Stimulated activated CD8-positive, alpha-beta memory T cell treated with anti-CD3 and anti-CD28 coated beads, Interleukin-4, amount 100 ng/mL, for 4 hours (primary cell): ENCODE data around the gene MFNG.
"Not testable (repeated sequence)": the region's sequence is repeated elsewhere in the genome, so short reads cannot be mapped to it uniquely, and the experiment has no call there.

Experiments used
- DNase-seq, 2 donors: peaks; one replicate each; pipeline ENCODE4 v3.0.0-alpha.2; 2020; ENCODE audit warnings: low read depth in 2 of 2, low spot score in 1 of 2

The MFNG gene

DNA sequence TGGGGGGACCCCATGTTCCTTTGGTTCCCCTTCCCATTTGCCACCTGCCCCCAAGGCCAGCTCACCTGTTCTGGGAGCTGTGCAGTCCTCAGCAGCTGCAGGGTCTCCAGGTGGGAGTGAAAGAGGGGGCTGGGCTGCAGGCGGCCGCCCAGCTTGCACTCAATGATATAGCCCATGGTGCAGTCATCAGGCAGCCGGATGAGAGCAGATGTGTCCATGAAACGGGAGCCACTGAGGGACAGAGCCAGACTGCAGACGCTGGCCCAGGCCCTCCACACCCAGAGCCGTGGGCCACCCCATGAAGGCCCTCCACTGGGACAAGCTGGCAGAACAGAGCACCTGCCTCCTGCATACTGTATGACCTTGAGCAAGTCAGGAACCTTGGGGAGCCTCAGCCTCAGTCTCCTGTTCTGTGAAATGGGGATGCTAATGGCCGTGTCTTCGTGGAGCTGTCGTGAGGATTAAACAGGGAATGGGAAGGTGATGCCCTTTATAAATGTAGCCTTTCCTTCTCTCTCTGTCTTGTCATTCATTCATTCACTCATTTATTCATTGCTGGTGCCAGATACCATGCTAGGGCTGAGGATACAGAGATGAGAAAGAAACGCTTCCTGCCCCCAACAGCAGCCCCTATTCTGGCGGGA, 11.6 kb downstream of the MFNG start:
- no peak for DNase-seq

DNA sequence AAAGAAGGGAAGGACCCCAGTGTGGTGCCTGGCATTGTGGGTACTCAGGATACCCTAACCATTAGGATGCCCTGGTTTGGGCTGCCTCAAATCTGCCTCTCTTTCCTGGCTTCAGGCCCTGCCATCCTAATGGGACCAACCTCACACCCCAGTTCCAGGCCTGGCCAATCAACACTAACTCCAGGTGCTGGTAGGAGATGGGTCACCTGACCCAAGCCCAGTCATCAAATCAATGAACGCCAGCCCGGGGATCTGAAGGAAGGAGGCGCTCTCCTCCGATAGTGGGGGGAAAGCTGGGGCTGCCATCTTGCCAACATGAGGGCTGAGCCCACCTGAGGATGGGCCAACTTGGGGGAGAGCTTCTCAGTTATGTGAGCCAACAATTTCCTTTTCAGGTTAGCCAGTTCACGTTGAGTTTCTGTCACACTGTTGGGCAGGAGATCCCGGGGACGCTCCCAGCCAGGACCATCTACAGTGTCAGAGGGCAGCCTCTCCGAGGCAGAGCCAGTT, 12.7 kb downstream of the MFNG start:
- no peak for DNase-seq

DNA sequence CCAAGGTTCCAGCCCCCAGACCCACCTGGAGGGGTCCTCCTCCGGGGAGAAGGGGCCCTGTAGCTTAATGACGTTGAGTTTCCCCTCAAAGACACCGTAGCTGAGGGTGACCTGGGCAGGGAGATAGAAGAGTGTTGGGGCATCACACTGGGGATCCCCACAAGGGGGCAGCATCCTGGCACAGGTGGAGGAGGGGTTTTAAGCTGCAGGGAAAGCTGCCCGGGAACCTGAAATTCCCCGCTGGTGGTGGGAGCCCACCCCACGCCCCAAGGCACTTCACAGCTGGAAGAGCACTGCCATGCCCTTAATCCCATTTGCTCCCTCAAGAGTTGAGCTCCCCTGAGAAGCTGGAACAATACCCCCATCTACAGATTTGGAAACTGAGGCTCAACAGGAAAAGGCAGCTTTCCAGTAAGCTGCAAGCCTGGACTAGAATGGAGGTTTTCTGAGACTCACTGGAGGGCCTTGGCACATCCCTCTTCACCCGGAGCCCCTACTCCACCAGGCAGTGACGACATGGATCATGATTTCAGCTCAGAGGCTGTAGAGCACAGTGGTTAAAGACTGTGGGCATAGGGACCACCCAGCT, 13.7 kb downstream of the MFNG start:
- peak in 1 of 2 donors; percentile 18 for DNase-seq

DNA sequence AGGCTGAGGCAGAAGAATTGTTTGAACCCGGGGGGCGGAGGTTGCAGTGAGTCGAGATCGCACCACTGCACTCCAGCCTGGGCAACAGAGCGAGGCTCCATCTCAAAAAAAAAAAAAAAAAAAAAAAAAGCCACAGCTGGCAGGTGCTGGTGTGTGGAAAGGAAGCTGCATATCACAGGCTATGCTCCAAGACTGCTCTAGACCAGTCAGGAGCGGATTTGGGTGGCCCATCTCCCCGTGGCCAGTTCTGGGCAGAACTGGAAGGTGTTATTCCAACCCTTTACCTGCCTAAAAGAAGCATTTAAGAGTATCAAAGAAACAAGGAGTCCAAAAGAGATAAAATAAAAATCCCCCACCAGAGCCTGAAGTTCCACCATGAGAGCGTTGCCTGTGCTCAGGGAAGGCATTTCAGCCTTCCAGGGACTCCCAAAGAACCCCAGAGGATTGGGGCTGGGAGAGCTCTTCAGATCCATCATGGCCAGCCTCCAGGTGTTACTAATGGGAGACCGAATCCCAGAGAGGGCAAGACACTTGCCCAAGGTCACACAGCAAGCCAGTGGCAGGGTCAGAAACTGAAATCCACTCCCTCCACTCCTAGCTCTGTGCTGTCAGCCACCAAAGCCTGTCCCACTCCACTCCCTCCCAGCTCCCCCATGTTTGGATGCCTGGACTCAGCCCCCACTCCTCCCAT, 14.3 kb downstream of the MFNG start:
- no peak for DNase-seq

DNA sequence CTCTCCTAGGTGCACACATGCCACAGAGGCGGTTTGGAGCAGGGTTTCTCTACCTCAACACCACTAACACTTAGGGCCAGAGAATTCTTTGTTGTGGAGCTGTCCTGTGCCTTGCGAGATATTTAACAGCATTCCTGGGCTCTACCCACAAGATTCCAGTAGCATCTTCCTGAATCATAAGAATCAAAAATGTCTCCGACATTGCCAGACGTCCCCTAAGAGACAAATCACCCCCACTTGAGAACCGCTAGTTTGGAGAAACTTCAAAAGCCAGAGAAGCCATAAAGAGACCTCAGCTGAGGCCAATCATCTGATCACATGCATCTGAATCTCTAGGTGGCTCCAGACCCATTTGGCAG, 16.1 kb downstream of the MFNG start:
- DNase-seq, result no peak

DNA sequence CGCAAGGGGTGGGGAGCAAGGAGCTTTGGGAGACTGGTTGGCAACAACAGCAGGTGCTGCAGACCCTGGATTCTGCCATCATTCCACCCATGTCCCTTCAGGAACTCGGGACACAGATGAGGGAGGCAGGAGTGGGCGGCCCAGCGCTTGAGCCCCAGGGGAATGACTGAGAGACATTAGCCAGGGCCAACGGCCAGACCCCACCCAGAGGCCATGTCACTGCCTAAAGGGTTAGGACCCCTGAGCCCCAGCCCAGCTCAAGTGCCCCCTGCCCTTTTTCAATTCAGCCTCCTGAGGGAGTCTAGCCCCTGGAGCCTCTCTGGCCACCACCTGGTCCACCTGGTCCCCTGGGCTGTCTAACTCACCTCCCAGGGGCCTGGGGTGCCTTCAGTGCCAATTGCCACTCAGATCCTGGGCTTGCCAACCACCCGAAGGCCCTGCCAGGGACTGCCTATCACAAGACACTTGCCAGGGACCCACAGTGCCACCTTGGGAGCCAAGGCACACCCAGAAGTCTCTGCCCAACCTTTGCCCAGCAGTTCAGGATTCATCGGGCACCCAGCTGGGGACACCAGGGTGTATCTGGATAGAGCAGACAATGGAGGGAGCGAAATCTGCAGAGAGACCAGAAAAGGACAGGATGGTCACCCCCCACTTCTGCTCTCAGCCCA, 16.6 kb downstream of the MFNG start:
- DNase-seq, result no peak

DNA sequence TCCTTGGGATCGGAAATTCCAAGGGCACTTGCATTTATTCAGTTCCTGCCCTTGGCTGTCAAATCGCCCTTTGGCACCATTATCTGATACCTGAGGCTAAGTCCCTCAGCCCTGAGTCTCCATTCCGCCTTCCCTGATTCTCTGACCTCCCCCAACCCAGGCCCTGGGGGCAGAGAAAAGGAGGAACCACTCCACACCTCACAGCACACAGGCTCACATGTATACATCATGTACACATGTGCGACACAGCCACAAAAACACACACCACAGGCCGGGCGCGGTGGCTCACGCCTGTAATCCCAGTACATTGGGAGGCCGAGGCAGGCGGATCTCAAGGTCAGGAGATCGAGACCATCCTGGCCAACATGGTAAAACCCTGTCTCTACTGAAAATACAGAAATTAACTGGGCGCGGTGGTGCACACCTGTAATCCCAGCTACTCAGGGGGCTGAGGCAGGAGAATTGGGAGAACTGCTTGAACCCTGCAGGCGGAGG, 17.9 kb downstream of the MFNG start:
- not testable (repeated sequence) for DNase-seq

DNA sequence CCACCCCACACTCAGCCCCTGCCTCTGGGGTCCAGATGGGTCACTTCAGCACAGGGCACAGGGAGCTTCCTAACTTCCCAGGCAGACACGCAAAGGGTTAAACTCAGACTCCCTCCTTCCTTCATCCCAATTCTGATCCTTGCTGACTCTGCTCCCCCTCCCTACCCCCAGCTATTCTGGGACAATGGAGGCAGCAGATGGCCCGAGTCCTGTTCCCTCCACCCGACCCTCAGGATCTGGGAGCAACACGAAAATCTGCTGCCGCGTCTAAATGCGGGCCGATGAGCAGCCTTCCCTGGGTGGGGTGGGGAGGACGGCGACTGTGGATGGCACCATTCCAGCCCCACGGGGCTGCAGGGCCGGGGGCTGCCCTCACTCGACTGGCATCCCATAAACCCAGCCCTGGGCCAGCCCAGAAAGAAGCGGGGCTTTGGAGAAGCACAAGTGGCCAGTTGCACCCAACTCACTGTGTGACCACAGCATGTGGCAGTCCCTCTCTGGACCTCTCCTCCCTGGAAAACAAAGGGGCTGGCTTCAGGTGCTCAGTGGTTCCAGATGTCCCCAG, 18.7 kb downstream of the MFNG start:
- DNase-seq, result no peak

DNA sequence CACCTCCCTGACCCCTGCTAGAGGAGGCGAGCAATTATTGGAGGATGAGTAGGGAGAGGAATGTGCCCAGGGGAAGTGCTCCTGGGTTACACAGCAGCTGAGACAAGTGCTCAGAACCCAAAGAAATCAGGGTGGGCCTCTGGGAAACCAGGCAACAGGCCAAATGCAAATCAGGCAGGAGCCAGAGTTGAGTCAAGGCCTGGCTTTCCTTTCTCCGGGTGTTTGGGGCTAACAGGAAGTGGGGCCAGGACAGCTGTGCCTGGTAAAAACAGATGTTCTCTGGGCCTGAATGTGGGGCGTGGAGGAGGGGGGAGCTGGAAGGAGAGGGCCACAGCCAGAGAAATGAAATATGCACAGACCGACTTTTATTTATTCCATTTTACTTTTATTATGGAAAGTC, 22.0 kb downstream of the MFNG start:
- DNase-seq, result no peak

DNA sequence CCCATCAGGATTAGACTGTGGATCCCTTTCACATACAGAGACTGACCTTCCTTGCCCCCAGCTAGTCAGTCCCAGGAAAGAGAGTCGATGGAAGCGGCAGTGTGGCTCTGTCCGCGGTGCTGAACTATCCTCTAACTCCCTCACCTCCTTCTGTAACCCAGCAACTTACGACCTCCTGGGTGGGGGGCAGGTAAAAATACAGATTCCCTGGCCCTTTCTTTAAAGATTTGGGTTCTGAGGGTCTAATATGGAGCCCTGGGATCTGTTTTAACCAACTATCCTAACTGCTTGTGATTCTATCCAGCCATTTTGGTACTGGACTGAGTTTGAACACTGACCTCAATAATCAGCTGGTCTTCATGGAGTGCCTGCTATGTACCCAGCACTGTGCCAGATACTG, 23.2 kb downstream of the MFNG start:
- no peak for DNase-seq

DNA sequence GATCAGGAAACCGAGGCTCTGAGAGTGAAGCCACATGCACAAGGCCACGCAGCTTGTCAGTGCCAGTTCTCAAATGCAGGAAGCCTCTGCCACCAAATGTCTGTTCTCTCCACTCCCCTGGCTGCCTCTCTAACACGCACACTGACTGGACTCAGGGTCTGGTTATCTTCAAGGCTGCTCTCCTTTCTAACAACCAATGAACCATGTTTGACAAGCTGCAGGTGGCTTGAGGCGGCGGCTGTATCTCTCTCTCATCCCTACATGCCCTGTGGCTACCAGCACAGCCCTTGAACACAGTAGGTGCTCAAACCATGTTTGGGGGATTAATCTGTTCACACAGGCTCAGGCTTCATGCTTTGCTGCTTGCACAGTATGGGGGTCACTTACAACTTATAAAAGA, 23.7 kb downstream of the MFNG start:
- no peak for DNase-seq

DNA sequence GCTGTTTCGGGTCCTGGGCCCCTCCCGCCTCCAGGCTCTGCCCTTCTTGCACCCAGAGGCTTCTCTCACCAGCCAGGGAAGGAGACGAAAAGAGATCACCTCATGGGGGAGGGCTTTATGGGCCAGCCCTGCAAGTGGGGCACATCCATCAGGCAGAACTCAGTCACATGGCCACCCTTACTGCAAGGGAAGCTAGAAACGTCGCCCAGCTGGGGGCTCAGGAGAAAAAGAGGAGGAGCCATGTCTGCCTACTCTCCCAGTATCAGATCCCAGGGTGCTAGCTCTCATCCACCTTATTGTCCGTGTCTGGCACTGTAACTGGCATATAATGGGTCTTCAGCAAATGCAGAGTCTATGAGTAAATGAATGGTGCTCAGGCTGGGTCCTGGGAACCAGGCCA, 24.2 kb downstream of the MFNG start:
- no peak for DNase-seq

DNA sequence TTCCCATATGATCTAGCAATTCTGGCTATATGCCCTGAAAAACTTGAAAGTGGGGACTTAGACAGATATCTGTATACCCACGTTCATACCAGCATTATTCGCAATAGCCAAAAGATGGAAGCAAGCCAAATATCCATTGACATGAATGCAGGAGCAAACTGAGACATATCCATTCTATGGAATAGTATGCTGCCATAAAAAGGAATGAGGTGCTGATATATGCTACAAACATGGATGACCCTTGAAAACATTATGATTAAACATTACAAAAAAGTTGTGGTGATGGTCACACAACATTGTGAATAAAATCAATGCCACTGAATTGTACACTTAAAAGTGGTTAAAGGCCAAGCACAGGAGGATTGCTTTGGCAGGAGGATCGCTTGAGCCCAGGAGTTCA, 25.5 kb downstream of the MFNG start:
- DNase-seq, result no peak

DNA sequence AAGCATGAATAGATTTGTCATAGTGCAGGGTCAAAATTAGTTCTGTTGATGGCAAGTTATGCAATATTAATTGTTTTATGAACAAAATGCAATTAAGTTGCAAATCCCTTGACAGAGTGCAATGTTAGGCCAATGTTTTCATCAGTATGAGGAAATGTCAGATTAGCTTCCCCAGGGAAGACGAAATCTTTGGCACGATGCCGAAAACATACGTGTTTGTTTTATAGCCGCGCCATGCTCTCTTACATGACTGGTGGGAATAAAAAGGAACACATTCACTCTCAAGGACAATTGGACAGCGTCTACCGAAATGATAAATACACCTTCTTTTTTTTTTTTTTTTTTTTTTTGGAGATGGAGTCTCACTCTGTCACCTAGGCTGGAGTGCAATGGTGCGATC, 27.0 kb downstream of the MFNG start:
- DNase-seq, result no peak

DNA sequence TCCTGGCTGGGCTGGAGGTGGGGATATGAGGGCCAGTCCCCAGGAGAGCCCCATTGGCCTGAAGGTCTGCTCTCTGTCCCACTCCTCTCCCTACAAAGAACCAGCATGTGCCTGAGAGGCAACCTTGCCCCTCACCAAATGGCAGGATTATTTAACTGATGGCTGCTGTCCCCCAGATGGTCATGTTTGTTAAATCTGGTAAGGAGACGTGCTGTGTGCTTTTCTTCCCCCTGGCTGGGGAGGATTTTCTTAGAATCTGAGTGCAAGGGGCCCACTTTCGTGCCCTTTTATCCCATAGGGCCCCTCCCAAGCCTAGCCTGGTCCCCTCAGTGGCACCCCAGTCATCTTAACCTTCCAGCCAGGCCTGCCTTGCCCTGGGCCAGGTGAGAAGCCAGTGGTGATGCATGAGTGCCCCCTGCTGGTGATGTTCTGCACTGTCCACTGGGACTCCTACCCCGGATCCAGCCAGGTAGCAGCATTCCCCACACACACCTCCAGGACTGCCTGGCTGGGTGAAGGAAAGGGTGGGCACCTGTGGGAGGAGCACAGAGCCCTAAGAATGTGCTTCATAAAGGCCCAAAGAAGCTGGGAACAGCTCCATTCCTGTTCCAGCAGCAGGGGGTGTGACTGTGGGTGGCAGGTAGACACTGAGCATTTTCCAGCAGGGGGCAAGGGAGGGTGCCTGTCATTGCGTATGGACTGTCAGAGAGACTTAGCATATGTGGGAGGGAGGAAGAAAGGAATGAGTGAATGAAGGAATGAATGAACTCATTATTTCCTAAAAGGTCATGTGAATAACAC, 28.9 kb downstream of the MFNG start:
- DNase-seq, result peak; percentile 56 to 80

DNA sequence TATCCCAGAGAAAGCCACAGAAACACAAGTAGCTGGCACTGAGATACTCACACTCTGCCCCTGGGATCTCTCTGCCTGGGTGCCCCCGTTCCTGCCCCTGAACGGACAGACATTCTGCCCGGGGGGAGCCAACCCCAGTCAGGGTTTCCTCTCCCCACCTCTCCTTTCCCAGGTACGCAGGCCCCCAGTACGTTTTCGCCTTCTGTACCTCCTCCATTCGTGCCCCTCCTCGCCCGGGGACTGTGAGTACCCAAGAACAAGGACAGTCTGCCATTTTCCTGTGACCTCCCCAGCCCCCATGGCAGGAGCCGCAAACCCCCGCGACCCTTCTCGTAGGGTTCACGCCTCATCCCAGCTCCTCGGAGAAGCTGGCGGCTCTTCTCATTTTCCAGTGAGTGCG, 29.8 kb downstream of the MFNG start:
- no peak for DNase-seq

DNA sequence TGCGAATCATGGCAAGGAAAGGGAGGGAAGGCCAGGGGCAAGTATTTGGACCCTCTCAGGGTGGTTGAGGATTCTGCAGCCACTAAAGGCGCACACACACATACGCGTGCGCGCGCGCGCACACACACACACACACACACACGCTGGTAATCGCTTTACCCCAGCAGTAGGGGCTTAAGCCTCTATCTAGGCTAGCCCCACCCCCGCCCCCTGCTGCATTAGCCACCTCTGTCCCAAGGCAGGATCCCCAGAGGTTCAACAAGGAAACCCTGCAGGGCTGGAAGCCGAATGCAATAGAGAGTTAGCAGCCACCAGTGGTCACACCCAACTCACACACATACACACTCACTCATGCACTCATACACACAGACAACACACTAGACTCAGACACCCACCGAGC, 30.3 kb downstream of the MFNG start:
- DNase-seq, result no peak

DNA sequence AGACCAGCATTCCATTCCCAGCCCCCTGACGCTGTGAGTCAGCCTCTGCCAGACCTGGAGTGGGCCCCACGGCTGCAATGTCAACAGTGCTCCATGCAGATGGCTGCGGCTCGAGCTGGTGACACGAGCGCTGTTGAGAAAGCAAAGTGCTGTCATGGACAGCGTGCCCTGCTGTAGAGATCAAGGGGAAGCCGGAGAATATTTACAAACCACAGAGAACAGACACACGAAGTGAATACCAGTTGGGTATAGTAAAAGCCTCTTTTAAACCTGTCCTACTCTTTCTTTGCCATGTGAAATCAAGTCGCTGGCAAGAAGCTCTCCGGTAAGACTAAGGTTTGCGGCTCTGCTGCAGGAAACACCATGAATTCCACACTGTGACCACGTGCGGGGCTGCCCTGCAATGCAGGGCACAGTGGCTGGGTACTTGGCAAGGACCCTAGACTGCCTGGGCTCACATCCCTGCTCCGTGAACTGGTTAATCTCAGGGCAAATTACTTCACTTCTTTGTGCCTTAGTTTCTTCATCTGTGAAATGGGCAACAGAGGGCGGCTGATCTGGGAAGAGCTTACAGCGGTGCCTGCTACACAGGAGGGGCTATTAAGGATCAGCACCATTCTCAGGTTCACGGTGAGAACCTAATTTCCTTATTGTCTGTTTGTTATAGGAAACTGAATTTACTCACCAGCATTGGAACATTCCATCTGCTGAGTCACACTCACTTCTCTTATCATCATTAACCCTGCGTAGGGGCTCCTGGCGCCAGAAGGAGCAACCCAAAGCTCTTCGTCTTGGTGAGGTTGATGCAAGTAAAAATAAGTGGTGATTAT, 31.1 kb downstream of the MFNG start:
- no peak for DNase-seq

DNA sequence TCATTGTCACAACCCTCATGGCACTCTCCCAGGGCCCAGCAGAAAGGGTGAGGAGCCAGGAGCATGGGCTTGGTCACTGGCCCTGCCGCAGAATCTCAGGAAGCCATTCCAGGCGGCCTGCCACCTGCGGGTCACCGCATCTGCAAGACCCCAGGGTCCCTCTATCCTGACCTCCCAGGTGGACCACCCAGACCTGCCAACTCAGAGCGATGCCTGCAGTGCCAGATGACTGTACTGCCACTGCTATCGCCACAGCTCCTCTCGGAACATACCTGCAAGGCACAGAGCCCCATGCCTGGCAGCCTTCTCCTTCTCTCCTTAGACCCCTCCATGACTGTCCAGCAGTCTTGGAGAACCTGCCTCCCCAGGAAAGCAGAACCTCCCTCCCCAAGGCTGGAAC, 32.5 kb downstream of the MFNG start:
- no peak for DNase-seq

DNA sequence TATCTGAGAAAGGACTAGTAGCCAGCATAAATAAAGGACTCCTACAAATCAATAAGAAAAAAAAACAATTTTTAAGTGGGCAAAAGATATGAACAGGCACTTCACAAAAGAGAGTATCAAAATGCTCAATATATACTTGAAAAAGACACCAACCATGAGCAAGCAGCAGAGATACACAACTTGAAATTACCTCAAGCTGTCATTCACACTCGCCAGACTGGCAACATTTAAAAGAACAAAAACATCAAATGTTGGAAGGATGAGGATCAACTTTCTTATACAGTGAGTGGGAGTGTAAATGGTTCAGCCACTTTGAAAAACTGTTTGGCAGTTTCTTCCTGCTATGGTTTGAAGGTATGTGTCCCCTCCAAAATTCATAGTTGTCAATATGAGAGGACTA, 35.0 kb downstream of the MFNG start:
- no peak for DNase-seq
